Activated CD4-positive, alpha-beta T cell treated with anti-CD3 and anti-CD28 coated beads, Interleukin-2, amount 50 U/mL, for 24 hours (primary cell): ENCODE results near the gene RGS6.

ENCODE experiments used
- DNase-seq, 2 donors: peaks; one replicate each; pipeline ENCODE4 v3.0.0-alpha.2; 2020; ENCODE audit warnings: low read depth in 1 of 2, low spot score in 1 of 2

RGS6 gene

GRCh38 chr14:72546344-72547016, 614.3 kb downstream of the RGS6 start:
- no peak for DNase-seq

- no peak for DNase-seq
Observed at GRCh38 chr14:72547999-72548398, 615.8 kb downstream of the RGS6 start.

- DNase-seq, result no peak
Observed at GRCh38 chr14:72549026-72549425, 616.8 kb downstream of the RGS6 start.

GRCh38 chr14:72549854-72550253, 617.6 kb downstream of the RGS6 start:
- DNase-seq, result no peak

- no peak for DNase-seq
Observed at GRCh38 chr14:72550513-72550912, 618.3 kb downstream of the RGS6 start.

GRCh38 chr14:72552236-72552635, 620.0 kb downstream of the RGS6 start:
- no peak for DNase-seq

GRCh38 chr14:72553161-72553560, 620.9 kb downstream of the RGS6 start:
- no peak for DNase-seq

GRCh38 chr14:72553656-72554055, 621.4 kb downstream of the RGS6 start:
- no peak for DNase-seq

GRCh38 chr14:72554401-72554800, 622.2 kb downstream of the RGS6 start:
- no peak for DNase-seq

GRCh38 chr14:72554994-72555608, 622.9 kb downstream of the RGS6 start:
- DNase-seq, result no peak

- DNase-seq, result no peak
Observed at GRCh38 chr14:72555609-72556000, 623.4 kb downstream of the RGS6 start.

- no peak for DNase-seq
Observed at GRCh38 chr14:72557671-72558070, 625.4 kb downstream of the RGS6 start.

GRCh38 chr14:72558721-72559120, 626.5 kb downstream of the RGS6 start:
- DNase-seq, result no peak

GRCh38 chr14:72559202-72559601, 627.0 kb downstream of the RGS6 start:
- DNase-seq, result no peak

GRCh38 chr14:72559669-72560255, 627.5 kb downstream of the RGS6 start:
- DNase-seq, result no peak

GRCh38 chr14:72560331-72560730, 628.1 kb downstream of the RGS6 start:
- DNase-seq, result no peak

GRCh38 chr14:72560889-72561493, 628.8 kb downstream of the RGS6 start:
- no peak for DNase-seq

- no peak for DNase-seq
Observed at GRCh38 chr14:72562300-72562699, 630.1 kb downstream of the RGS6 start.

GRCh38 chr14:72563676-72564075, 631.4 kb downstream of the RGS6 start:
- no peak for DNase-seq

- DNase-seq, result no peak
Observed at GRCh38 chr14:72565149-72565559, 632.9 kb downstream of the RGS6 start.

GRCh38 chr14:72565917-72566316, 633.7 kb downstream of the RGS6 start:
- no peak for DNase-seq

- no peak for DNase-seq
Observed at GRCh38 chr14:72567226-72567625, 635.0 kb downstream of the RGS6 start.
